Right lobe of liver (tissue), 6 donors: ENCODE results near the gene COL5A3. TPM values are rescaled to one million over a fixed set of nuclear protein-coding genes. Genes with fewer than 3 reads are reported as not detected.
A peak's percentile ranks its signal among the peaks of the same experiment; 100 is the strongest.
"Not testable (repeated sequence)": the region's sequence is repeated elsewhere in the genome, so short reads cannot be mapped to it uniquely, and the experiment has no call there.

ENCODE experiments used
- ATAC-seq, 4 donors: fragments of 200-7000 bp; cut with Tn5 transposase; one replicate each; pipeline ENCODE4 v1.9.1; 2020; ENCODE audit warnings: mild to moderate bottlenecking in 4 of 4, moderate library complexity in 4 of 4
- DNase-seq, 3 donors: peaks; one replicate each; pipeline ENCODE4 v3.0.0-alpha.2; 2020
- H3K27ac ChIP-seq, 3 donors: fragments of 200-600 bp; one replicate each; pipeline ENCODE4 v1.8.0; 2022
- H3K27me3 ChIP-seq, 2 donors: fragments of 200-600 bp; one replicate each; pipeline ENCODE4 v1.8.0; 2022
- H3K36me3 ChIP-seq, 4 donors: fragments of 200-600 bp; sonication (generic) in 1 of 4; one replicate each; pipeline versions ENCODE4 v1.5.1 to v1.8.0; 2017 to 2022; ENCODE audit warnings: control low read depth in 1 of 4
- H3K4me1 ChIP-seq, 4 donors: fragments of 200-600 bp; sonication (generic) in 1 of 4; one replicate each; pipeline versions ENCODE4 v1.5.1 to v1.8.0; 2017 to 2022; ENCODE audit warnings: control low read depth in 1 of 4
- H3K4me3 ChIP-seq, 3 donors: fragments of 200-600 bp; one replicate each; pipeline ENCODE4 v1.8.0; 2022
- H3K9me3 ChIP-seq, 4 donors: fragments of 200-600 bp; sonication (generic) in 1 of 4; one replicate each; pipeline versions ENCODE4 v1.5.1 to v1.8.0; 2017 to 2022; ENCODE audit warnings: control low read depth in 1 of 4
- POLR2A ChIP-seq: fragments of 450-650 bp; IDR thresholded peaks from one replicate; pipeline ENCODE4 v1.6.1; 2017; ENCODE audit warnings: antibody characterized with exemption, mild to moderate bottlenecking
- WGBS: methylation state at CpG from one replicate; pipeline ENCODE4 v1.1.6; 2018; ENCODE audit warnings: low coverage, low lambda C conversion rate; ENCODE audit not compliant: insufficient coverage; ENCODE audit errors: missing lambda C conversion rate; 5-methylcytosine and 5-hydroxymethylcytosine counted together
- intact Hi-C, 2 donors: fragments of 100-400 bp; cut with DNase I; formaldehyde crosslinking; loops; one replicate each; pipeline versions ENCODE4 v1.11.2 to v1.14.1; 2022
- total RNA-seq, 6 experiments: library from RNA; depleted of rRNA in 2 of 6; stranded (reverse); fragments of >200 nt in 2 of 6; fragmentation: NEBNext Ultra II Directional in 3 of 6; extraction: Animal tissue kit (Norgen Biotek cat#: 25700) in 3 of 6; gene quantifications; one replicate each; pipeline versions ENCODE4 v1.1.0 to v1.2.4, GENCODE V29; 2016 to 2023
- TF ChIP-seq, protein P1 (sequence below), 4 donors: fragments of 200-600 bp in 3 of 4; fragments of 450-650 bp in 1 of 4; IDR thresholded peaks; one replicate each; pipeline versions ENCODE4 v1.5.1 to v1.8.0; 2016 to 2022; ENCODE audit warnings: antibody characterized with exemption in 4 of 4, mild to moderate bottlenecking in 2 of 4
- donor health status: DM: no; HTN: yes; CAD: no.
- donor health status: DM: no; HTN: no; CAD: no.
- donor health status: DM: no; HTN: no; CAD: no.
- donor health status: DM: no; HTN: yes; CAD: no.
- donor health status: DM: no; HTN: yes; CAD: no.

COL5A3 gene
- total RNA-seq, 6 experiments from 2014 or later: 3.3 to 20.2 (median 9.4) TPM

DNA sequence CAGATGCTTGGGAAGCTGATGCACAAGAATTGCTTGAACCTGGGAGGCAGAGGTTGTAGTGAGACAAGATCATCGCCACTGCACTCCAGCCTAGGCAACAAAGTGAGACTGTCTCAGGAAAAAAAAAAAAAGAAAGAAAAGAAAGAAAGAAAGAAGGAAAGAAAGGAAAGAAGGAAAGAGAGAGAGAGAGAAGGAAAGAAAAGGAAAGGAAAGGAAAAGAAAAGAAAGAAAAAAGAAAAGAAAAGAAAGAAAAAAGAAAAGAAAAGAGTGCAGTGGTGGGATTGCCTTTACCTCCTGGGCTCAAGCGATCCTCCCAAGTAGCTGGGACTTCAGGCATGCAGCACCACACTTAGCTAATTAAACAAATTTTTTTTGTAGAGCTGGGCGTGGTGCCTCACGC, 86.9 kb downstream of the COL5A3 start:
- Histone ChIP-seq H3K36me3 (no peaks in the 10 kb centered on the region), H3K4me3 (no peak overlapping the region), H3K9me3 (no peaks in the 10 kb centered on the region), H3K27me3 (no peaks in the 10 kb centered on the region), H3K27ac (no peak overlapping the region), H3K4me1 (no peaks in the 10 kb centered on the region)
- no peak for DNase-seq
- ATAC-seq: no peak
- intact Hi-C loops: no loop called here
- TF ChIP-seq POLR2A: no peak
- TF ChIP-seq, protein P1, sequence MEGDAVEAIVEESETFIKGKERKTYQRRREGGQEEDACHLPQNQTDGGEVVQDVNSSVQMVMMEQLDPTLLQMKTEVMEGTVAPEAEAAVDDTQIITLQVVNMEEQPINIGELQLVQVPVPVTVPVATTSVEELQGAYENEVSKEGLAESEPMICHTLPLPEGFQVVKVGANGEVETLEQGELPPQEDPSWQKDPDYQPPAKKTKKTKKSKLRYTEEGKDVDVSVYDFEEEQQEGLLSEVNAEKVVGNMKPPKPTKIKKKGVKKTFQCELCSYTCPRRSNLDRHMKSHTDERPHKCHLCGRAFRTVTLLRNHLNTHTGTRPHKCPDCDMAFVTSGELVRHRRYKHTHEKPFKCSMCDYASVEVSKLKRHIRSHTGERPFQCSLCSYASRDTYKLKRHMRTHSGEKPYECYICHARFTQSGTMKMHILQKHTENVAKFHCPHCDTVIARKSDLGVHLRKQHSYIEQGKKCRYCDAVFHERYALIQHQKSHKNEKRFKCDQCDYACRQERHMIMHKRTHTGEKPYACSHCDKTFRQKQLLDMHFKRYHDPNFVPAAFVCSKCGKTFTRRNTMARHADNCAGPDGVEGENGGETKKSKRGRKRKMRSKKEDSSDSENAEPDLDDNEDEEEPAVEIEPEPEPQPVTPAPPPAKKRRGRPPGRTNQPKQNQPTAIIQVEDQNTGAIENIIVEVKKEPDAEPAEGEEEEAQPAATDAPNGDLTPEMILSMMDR (IDR thresholded peaks at IDR 0.05): no peak
- 77% methylated on average over 4 of the region's 4 CpGs for WGBS

DNA sequence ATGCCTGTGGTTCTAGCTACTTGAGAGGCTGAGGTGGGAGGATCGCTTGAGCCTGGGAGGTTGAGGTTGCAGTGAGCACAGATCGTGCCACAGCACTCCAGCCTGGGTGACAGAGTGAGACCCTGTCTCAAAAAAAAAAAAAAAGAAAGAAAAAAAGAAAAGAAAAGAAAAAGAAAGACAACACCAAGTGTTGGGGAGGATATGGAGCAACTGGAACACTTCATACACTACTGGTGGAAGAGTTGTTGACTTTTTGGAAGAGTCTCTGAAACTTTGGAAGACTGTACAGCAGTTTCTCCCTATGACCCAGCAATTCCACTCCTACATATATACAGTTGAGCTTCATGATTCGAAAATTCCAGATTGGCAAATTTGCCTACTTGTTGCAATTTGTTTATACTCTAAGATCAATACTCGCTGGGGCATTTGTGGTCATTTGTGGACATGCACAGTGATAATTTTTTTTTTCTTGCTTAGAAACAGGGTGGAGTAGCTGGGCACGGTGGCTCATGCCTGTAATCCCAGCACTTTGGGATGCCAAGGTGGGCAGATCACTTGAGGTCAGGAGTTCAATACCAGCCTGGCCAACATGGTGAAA, 87.4 kb downstream of the COL5A3 start:
- H3K4me1 ChIP-seq, DNase-seq, intact Hi-C loops, H3K27me3 ChIP-seq, H3K27ac ChIP-seq, H3K36me3 ChIP-seq, H3K9me3 ChIP-seq, H3K4me3 ChIP-seq: not testable (repeated sequence)
- ATAC-seq: peak; percentile 43 to 72 (median 70)
- WGBS: 65% methylated on average over 4 of the region's 5 CpGs

DNA sequence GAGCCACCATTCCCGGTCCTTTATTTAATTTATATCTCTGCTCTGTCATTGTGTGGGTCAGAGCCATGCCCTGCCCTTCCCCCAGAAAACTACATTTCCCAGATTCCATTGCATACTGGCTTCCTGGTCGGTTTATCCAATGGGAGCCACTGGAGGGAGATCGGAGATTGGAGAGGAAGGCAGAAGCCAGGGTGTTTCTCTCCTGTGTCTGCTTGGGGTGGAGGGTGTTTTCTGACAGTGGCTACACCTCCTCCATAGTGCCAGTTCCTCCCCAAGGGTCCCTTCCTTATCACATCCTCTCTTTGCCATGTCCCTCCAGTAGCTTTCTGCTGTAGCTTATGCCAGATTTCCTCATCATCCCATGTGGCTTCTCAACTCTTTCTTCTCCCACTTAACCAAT, 93.0 kb downstream of the COL5A3 start:
- WGBS: 11% methylated on average over 3 of the region's 3 CpGs
- intact Hi-C loops: no loop called here
- TF ChIP-seq POLR2A: no peak
- no peak overlapping the region for H3K27ac ChIP-seq
- no peaks in the 10 kb centered on the region for H3K36me3 ChIP-seq
- peaks cover 0 to 11% (median 0%) of the 10 kb centered on the region in 4 donors for H3K4me1 ChIP-seq
- ATAC-seq (peak; percentile 73 to 78 (median 76)), DNase-seq (peak in 1 of 3 donors; percentile 50)
- no peak overlapping the region for H3K4me3 ChIP-seq
- no peaks in the 10 kb centered on the region for H3K27me3 ChIP-seq
- no peaks in the 10 kb centered on the region for H3K9me3 ChIP-seq

DNA sequence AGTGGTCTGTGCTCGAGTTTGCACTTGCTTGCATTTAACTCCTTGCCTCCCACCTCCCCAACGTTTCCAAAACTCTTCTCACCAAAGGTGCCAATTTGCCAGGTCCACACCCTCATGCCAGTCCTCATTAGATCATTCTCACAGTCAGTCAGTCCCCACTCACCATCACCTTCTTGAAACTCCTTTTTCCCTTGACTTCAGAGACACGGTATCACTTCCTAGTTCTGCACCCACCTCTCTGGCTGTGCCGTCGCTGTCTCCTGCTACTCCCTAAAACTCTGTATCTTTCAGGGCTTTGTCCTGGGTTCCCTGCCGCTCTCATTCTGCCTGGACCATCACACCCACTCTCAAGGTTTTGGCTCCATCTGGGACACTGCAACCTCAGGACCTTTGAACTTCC, 93.6 kb downstream of the COL5A3 start:
- TF ChIP-seq, protein P1 (IDR thresholded peaks at IDR 0.05): no peak
- no peak for TF ChIP-seq POLR2A
- Histone ChIP-seq H3K27me3 (no peaks in the 10 kb centered on the region), H3K9me3 (no peaks in the 10 kb centered on the region), H3K36me3 (no peaks in the 10 kb centered on the region), H3K4me1 (peaks cover 0 to 11% (median 0%) of the 10 kb centered on the region in 4 donors), H3K4me3 (no peak overlapping the region), H3K27ac (no peak overlapping the region)
- 45% methylated on average over 6 of the region's 6 CpGs for WGBS
- ATAC-seq (no peak), DNase-seq (no peak)
- intact Hi-C loops: no loop called here

DNA sequence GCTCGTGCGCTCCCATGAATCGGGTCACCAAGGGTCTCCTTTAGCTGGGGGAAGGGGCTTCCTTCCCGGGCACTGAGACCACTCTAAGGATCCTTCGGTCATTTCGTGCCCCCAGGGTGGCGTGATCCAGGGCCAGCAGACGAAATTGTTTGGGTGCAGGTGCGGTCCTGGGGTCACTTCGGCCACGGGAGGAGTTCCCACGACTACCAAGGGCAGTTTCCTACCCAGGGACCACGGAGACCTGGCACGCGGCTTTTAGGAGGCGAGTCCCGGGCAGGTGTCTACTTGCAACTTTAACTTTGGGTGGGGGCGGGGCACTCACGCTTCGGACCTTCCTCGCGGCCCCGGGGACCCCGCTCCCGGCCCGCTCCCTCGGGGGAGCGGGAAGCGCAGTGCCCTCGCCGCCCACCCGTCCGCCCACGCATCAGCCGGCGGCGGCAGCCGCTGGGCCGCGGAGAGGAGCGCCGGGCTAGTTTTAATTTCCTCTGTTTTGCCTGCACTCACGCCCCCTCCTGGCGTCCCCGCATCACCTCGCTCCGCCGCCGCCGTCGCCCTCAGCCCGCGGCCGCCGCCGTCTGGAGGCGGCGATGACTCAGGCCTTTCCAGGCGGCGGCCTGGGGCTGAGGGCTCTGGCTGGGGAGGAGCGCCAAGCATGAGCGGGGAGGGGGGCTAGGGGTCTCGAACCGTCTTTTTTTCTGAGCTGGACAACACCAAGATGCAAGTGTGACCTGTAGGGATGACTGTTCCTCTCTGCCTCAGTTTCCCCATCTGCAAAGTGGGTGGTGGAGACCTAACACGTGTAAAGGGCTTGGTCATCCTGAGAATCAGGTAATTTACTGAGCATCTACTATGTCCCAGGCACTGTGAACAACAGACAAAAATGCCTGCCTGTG, 95.7 kb downstream of the COL5A3 start:
- intact Hi-C loops: no loop called here
- no peak overlapping the region for H3K27ac ChIP-seq
- no peaks in the 10 kb centered on the region for H3K27me3 ChIP-seq
- WGBS: 1% methylated on average over 33 of the region's 65 CpGs
- peaks cover 0 to 11% (median 0%) of the 10 kb centered on the region in 4 donors for H3K4me1 ChIP-seq
- peak overlapping the region; percentile 38 to 51 (median 50) for H3K4me3 ChIP-seq
- peak; percentile 60 to 77 (median 65) for DNase-seq
- TF ChIP-seq POLR2A: no peak
- TF ChIP-seq, protein P1 (IDR thresholded peaks at IDR 0.05): peak; percentile 47 to 57 (median 52)
- H3K9me3 ChIP-seq: no peaks in the 10 kb centered on the region
- no peaks in the 10 kb centered on the region for H3K36me3 ChIP-seq
- ATAC-seq: peak; percentile 78 to 86 (median 81)
